ENCODE results near the gene CPNE7.
"Not testable (repeated sequence)": the region's sequence is repeated elsewhere in the genome, so short reads cannot be mapped to it uniquely, and the experiment has no call there.

The CPNE7 gene

DNA sequence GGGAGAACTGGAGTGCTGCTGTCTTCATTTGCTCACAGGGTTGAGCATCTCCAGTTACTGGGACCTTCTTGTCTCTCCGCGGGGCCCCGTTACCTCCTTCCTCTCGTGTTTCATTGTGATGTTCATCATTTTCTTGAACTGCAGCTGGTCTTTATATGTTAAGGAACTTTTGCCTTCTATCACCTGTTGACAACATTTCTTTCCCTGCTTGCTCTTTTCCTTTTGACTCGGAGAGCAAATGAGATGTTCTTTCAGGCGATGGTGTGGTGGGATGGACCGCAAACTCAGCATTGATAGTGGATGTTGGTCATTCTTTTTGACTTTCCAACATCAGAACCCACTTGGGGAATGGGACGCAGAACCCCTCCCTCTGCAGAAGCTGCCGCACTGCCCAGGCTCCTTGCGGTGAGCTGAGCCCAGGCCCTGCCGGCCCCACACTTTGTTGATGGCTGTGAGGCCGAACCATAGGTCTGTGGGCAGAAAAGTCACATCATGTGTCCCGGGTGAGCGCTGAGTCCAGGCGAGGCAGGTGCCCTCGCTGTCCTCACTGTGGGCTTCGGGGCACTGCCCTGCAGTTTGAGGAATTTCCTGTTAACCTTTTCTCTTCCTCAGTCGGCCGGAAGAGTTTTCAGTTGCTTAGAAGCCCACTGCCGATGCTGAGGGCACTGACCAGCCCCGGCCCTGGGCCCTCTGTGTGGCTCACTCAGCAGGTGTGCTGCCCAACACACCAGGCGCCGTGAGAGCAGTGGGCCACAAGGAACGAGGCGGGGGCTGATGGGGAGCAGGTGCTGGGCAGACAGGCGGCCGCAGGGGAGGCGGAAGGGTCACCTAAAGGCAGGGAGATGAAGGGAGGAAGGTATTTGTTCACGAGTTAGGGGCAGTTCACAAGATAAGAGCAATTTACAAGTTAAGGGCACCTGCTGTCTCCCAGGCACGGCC lies 7.6 kb upstream of the CPNE7 start:
- no peak for DNase-seq

DNA sequence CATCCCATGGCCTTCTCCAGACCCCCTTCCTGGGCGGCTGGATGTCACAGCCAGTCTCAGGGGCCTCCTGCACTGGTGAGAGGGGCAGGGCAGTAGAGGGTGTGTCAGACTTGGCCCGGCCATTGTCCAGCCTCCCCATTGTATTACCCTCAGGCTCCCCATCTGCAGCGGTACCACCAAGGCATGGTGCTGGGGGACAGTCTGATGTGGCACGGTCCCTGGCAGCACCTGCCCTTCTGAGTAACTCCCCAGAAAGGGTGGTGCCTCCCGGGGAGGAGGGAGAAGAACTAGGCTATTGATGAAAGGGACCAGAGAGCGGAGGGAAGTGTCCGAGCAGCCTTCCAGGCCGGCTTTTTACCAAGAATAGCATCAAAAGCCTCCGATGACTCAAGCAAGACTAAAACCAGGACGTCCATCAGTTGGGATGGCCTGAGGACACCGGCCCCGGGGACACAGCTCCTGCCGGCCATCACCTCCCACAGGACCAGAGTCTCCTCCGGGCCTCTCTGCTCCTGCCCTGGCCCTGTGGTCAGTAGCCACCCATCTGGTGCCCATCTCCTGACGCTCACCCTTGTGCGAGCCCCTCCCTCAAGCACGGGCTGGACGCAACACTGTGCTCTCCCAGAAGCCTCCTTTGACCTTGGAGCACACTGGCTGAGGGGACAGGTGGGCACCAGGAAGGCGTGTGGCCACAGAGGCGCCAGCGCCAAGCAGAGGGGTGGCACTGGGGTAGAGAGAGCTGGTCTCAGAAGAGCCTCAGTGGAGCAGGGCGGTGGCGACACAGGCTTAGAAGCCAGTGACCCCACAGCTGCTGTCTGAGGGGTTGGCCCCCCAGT lies 5.8 kb upstream of the CPNE7 start:
- DNase-seq = no peak

DNA sequence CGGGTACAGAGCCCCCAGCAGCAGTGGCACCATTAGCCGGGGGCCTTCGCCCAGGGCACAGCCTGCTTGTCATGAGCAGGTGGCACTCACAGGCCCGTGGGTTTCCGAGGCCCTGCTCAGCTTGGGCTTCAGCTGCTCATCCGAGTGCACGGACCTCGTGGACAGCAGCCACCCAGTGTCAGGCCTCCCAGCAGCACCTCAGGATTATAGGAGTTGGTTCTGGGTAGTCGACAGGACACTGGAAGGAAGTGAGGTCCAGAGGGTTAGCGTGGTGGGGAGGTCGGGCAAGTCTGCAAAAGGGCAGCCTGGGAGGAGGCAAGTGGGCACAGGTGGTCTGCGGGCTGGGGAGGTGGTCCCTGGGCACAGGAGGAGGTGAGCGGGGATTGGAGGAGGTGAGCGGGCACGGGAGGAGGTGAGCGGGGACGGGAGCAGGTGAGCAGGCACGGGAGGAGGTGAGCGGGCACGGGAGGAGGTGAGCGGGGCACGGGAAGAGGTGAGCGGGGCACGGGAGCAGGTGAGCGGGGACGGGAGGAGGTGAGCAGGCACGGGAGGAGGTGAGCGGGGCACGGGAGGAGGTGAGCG lies 5.1 kb upstream of the CPNE7 start:
- no peak for DNase-seq

DNA sequence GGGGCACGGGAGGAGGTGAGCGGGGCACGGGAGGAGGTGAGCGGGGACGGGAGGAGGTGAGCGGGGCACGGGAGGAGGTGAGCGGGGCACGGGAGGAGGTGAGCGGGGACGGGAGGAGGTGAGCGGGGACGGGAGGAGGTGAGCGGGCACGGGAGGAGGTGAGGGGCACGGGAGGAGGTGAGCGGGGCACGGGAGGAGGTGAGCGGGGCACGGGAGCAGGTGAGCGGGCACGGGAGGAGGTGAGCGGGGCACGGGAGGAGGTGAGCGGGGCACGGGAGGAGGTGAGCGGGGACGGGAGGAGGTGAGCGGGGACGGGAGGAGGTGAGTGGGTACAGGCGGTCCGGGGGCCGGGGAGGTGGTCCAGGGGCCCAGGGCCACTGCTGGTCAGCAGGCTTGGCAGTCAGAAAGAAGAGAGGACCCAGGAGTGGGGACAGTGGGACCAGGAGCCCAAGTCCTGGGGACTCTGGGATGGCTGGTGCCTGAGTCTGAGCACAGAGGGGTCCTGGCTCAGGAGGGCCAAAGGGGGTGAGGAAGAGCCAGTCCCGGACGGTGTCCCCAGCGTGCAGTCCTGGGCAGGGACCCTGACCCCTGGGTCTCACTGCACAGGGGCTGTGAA lies 4.5 kb upstream of the CPNE7 start:
- not testable (repeated sequence) for DNase-seq

DNA sequence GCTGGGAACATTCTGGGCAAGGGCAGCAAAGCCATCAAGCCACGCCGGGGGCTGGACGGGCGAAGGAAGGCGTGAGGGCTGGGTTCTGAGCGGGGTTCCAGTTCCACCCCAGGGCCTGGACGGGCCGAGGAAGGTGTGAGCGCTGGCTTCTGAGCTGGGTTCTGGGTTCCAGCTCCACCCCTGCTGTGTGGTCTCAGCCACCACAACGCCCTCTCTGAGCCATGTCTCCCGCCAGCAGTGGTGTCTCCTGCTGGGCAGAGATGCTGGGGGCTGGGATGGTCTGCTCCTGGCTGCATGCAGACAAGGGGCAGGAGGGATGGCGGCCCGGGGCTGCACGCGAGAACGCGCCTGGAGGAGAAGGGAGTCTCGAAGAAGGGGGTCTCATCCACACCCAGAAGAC lies 3.9 kb upstream of the CPNE7 start:
- no peak for DNase-seq

DNA sequence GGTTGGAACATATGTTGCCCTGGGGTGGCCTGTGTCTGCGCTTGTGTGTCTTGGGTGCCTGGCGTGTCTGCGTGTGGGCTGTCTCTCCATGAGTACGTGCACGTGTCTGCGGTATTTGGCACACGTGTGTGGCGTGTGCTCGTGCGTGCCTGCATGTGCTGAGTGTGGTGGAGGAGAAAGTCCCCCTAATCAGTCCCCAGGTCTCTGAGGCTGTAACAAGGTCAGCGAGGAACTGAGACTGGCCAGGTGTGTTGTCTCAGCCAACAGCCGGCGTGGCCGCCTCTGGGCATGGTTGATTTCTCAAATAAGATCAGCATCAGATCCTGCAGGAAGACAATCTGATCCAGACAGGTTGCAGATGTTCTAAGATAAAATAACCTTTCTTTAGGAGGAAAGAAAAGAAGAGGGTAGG lies 3.5 kb upstream of the CPNE7 start:
- no peak for DNase-seq

DNA sequence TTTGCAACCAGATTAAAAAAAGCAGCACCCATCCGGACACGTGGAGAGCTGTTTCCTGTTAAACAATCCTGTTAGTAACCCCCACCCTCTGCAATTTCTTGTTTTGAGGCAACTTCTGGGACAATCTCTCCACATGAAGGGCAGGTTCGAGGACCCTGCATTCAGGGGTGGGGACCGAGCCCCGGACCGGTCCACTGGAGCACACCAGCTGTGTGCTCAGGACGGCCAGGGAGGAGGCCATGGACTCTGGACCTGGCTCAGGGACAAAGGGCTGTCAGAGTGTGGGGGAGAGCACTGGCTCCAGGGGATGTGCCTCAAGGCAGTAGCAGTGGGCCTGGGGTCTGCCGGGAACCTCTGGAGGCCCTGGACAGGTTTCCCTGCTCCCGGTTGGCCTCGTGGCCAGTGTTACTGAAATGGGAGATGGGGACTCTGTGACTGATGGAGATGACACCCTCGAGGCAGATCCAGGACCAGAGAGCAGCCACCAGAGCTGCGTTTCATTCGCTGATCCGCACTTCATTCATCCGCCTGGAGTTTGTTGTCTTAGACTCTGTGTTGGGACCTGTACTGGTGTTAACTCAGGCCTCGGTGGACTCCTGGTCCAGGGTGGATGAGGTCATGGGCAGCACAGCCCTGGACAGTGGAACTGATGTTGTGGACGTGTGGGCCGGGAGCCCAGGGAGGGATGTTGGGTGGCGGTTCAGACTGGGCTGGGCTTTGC lies 2.9 kb upstream of the CPNE7 start:
- DNase-seq = no peak

DNA sequence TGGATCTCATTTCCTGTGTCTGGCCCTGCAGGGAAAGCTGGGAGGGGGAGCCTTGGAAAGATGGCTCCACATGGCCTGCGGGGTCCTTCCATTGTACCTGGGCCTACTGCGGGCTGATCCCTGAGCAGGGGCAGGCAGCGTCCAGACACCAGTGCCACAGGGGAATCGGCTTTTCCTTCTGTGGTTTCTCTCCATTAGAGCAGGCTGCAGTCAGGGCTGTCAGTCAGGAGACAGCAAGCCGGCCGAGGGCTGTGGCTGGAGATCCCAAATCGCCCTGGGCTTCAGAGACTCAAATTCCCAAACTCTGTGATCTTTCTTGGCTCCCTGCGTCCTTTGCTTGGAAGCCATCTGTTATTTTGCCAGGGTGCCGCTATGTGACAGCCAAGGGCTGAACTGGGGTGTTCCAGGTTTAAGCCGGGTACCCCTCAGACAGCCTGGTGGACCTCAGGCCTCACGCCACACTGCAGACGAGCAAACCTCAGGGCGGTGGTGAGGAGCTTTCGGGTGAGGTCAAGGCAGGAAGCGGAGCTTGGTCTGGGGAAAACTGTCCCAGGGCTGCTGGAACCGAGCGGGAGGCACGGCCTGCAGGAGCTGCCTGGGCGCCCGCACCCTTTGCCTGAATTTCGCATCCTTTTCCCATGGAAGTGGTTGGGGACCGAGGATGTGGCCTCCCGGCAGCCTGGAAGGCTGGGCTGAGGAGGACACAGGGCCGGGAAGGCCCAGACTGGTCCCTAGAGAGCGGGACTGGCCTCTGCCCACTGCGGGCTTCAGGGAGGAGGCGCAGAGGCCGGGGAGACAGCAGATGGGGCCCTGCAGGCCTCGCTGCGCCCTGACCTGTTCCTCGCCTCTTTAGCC lies 1.5 kb upstream of the CPNE7 start:
- no peak for DNase-seq

DNA sequence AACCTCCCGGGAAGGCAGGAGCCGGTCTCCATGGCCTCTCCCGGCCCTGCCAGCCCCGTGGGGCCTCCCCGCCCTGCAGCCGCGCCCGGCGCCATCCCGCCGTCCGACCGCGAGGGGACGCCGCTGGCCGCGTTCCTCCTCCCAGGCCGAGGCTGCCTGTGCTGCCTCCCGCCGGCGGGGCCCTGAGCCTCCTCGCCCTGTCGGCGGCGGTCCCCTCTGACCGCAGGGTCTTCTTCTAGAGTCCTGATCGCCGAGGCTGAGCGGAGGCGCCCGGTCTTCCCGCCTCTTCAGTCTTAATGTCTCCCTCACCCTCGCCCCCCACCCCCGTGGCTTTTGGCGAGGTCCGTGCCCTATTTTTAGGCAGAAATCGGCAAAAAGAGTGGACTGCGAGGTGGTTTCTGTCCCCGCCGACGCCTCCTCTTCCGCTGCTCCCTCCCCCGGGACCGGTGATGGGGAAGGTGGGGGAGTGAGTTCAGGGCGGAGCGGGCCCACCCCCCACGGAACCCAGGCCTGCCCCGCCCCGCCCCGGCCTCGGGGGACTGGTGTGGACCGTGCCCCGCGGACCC lies 794 bp upstream of the CPNE7 start:
- peak; percentile 67 for DNase-seq

DNA sequence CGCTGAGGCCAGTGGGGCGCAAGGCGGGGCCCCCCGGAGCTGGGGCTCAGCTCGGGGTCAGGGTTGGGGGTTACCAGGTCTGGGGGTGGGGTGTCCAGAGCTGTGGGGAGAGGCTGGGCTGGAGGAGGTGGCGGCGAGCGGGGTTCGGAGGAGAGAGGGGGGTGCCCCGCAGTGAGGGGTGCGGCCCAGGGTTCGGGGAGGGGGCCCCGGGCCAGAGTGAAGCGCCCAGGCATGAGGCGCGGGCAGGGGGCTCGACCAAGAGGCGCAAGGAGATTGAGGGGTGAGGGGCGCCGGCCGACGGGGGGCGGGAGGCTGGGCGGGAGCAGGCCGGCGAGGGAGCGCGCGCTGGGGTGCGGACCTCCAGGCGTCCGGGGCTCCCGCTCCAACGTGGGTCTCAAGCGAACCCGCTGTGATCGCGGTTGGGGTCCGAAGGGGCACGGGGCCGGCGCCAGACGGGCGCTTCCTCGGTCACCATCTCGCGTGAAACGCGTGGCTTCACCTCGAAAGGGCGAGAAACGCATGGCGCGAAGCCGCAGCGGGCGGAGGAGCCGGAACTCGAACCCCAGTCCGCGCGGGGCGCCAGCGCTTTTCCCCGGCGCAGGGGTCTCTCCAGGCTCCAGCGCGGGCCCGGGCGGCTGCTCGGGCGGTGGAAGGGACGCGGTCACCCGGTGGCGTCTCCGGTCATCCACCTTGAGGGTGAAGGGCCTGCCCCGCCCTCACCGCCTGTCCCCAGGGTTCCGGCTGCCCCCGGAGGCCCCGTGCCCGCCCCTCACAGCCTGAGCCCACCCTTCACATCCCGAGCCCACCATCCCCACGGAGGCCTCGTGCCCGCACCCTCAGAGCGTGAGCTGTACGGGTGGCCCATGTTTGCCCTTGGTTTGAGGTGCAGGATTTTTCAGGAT lies 846 bp downstream of the CPNE7 start:
- DNase-seq = no peak

DNA sequence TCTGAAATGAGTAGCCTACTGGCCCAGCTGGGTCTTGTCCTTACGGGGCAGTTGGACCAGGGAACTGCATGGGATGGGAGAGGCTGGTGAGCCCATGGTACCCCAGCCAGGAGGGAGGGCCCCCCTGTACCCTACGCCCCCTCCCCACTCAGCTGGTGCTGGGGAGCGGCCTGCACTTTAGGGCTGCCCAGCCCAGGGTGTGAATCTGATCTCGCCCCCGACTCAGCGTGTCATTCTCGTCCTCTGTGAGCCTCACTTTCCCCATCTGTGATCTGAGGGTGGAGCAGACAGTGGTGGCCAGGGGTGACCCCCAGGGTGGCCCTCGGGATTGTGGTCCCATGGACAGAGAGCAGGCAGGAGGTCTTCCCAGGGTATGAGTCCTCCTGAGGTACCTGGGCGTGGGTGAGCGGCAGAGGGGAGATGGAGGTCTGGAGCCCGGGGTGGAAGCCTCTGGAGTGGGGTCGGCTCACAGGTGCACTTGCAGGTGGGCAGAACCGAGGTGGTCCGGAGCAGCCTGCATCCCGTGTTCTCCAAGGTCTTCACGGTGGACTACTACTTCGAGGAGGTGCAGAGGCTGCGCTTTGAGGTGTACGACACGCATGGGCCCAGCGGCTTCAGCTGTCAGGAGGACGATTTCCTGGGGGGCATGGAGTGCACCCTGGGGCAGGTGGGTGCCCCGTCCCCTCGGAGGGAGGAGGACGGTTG lies 1.6 kb downstream of the CPNE7 start:
- DNase-seq = no peak

DNA sequence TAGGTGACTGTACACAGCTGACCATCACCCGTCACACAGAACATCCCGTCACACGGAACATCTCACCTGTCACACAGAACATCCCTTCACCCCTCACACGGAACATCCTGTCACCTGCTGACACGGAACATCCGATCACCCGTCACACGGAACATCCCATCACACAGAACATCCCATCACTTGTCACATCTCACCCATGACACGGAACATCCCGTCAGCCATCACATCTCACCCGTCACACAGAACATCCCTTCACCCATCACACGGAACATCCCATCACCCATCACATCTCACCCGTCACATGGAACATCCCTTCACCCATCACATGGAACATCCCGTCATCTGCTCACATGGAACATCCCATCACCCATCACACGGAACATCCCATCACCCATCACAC lies 3.8 kb downstream of the CPNE7 start:
- DNase-seq = no peak

DNA sequence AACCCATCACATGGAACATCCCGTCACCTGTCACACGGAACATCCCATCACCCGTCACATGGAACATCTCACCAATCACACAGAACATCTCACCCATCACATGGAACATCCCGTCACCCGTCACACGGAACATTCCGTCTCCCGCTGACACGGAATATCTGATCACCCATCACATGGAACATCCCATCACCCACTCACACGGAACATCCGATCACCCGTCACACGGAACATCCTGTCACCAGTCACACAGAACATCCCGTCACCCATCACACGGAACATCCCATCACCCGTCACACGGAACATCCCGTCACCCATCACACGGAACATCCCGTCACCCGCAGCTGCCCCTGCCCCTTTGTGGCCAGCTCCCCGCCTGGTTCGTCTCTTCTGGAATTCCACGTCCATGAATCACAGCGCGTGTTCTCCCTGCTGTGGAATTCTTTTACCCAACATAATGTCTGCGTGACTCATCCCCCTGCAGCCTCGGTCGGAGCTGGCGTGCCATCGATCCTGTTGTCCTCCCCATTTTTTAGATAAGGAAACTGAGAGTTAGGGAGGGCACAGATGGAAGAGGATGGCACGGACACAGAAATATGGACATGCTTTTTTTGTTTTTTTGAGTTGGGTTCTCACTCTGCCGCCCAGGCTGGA lies 5.6 kb downstream of the CPNE7 start:
- peak; percentile 97 for DNase-seq

DNA sequence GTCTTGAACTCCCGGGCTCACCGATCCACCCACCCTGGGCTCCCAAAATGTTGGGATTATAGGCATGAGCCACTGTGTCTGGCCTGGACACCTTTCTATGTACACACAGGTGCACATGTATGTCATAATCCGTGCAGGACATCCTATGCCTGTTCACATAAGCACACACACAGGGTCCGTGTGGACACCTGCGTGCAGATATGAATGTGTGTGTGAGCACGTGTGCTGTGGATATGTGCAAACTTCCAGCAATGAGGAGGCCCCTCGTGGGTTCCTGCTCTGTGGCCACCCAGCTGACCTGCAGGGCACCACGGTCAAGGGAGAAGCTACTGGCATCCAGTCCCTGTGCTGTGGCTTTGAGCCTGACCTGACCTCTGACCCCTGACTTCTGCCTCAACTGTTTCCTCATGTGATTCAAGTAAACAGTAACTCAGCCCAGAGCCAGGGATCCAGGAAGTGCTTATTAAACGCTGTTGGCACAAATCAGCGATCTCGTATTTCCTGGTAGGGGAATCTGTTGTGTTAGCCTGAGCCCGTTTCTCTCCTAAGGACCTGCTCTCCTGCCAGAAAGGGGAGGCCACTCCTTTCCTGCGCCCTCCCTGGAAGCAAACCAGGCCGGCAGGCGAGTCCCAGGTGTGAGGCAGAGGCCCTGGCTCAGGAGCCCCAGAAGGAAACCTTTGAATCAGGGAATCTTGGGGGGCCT lies 6.5 kb downstream of the CPNE7 start:
- DNase-seq = peak; percentile 55

DNA sequence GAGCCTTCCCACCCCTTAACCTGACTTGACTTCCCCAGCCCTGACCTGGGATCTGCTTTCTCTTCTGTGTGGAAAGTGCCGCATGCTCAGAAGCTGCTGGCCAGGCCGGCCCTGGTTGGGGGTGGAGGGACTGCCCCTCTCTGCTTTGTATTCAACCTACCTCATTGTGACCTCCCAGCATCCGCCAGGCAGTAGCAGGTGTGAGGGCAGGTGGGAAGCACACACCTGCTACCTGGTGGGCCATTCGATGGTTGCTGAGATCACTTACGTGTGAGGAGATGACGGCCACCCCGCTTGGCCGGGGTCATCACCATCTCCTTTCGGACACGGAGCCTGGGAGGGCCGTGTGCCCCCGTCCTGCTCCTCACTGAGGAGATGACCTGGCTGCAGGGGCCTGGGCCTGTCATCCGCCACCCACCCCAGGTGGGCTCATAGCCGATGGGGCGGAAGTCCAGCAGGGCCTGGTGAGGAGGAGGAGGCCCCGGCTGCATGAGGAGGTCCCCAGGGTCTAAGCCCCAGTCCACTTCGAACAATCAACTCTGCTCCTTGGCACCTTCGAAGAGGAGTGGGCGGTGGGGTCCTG lies 7.1 kb downstream of the CPNE7 start:
- no peak for DNase-seq

DNA sequence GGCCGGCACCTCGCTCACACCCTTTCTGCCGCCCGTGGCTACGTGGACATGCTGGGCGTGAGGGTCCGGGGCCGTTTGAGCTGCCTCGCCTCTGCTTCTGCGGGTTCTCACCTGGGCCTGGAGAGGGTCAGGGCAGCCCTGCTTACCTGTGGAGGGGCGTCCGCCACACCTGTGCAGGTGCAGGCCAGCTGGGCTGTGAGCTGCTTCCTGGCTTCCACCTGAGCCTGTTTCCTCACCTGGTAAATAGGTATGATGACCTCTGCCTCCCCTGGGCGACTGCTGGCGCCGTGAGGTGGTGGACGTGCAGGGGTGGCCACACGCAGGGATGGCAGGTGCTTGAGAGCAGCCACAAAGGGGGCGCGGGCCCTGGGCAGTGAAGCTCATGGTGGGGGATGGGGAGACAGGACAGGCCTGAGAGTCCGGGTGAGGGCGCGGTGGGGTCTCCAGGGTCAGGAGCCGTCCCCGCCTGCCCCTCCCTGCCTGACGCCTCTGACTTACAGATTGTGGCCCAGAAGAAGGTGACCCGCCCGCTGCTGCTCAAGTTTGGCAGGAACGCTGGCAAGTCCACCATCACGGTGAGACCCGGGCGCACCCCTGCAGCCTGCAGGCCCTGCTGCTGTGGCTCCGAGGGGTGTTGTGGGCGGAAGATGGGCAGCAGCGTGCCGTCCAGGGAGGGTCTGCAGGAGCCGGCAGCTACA lies 7.8 kb downstream of the CPNE7 start:
- DNase-seq = no peak

All from fibroblast of skin of right quadriceps (primary cell).